PFSK-1 (cell line): ENCODE data around the gene AP1S2.

Source experiments
- FOXP2 ChIP-seq: optimal IDR thresholded peaks from 2 replicates; pipeline ENCODE3; 2011; ENCODE audit warnings: borderline replicate concordance, control low read depth, inconsistent platforms; ENCODE audit not compliant: insufficient read depth; ENCODE audit errors: extremely low read length, extremely low read depth
- POLR2AphosphoS5 ChIP-seq: IDR thresholded peaks from 2 replicates; pipeline ENCODE4 v1.6.1; 2012; ENCODE audit warnings: low read depth, mild to moderate bottlenecking, control low read depth, low read length, moderate library complexity
- SIN3A ChIP-seq: IDR thresholded peaks from 2 replicates; pipeline ENCODE4 v1.6.1; 2012; ENCODE audit warnings: mild to moderate bottlenecking, low read length, moderate library complexity, borderline replicate concordance; ENCODE audit not compliant: insufficient read depth
- TAF1 ChIP-seq: IDR thresholded peaks from 2 replicates; pipeline ENCODE4 v1.6.1; 2012; ENCODE audit warnings: low read length, control low read depth, borderline replicate concordance; ENCODE audit not compliant: insufficient read depth
- TF ChIP-seq, protein P1 (sequence below), 2 experiments: IDR thresholded peaks; 2 replicates each; pipeline versions ENCODE4 v1.6.1 to v1.8.0; 2011 to 2012; ENCODE audit warnings: low read depth in 2 of 2, low read length in 2 of 2, control low read depth in 1 of 2, inconsistent platforms in 1 of 2, mild to moderate bottlenecking in 1 of 2, moderate library complexity in 1 of 2; ENCODE audit not compliant: insufficient read depth in 1 of 2

The AP1S2 gene

DNA sequence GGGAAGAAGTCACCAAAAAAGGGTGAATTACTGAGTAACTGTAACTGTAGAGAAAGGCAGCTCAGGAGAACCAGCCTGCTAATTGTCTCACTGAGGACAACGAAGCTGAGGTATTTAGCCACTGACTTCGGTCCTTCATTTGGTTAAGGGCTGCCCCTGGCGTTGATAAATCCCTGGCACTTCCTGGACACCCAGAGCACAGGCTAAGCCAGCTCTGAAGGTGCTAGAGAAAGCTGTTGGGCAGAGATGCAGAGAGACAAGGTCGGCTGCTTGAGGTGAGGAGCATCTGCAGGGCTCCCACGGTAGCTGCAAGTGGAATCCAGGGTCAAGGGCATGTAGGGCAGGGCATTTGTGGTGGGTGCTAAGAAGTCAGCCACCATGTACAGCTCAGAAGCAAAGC lies 33.4 kb upstream of the AP1S2 start:
- TF ChIP-seq SIN3A (no peak), FOXP2 (no peak), POLR2AphosphoS5 (no peak), TAF1 (no peak)
- TF ChIP-seq, protein P1, sequence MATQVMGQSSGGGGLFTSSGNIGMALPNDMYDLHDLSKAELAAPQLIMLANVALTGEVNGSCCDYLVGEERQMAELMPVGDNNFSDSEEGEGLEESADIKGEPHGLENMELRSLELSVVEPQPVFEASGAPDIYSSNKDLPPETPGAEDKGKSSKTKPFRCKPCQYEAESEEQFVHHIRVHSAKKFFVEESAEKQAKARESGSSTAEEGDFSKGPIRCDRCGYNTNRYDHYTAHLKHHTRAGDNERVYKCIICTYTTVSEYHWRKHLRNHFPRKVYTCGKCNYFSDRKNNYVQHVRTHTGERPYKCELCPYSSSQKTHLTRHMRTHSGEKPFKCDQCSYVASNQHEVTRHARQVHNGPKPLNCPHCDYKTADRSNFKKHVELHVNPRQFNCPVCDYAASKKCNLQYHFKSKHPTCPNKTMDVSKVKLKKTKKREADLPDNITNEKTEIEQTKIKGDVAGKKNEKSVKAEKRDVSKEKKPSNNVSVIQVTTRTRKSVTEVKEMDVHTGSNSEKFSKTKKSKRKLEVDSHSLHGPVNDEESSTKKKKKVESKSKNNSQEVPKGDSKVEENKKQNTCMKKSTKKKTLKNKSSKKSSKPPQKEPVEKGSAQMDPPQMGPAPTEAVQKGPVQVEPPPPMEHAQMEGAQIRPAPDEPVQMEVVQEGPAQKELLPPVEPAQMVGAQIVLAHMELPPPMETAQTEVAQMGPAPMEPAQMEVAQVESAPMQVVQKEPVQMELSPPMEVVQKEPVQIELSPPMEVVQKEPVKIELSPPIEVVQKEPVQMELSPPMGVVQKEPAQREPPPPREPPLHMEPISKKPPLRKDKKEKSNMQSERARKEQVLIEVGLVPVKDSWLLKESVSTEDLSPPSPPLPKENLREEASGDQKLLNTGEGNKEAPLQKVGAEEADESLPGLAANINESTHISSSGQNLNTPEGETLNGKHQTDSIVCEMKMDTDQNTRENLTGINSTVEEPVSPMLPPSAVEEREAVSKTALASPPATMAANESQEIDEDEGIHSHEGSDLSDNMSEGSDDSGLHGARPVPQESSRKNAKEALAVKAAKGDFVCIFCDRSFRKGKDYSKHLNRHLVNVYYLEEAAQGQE (IDR thresholded peaks at IDR 0.05; ENCODE audit: insufficient read depth in 1 of 2, low read depth in 2 of 2, low read length in 2 of 2), result no peak

DNA sequence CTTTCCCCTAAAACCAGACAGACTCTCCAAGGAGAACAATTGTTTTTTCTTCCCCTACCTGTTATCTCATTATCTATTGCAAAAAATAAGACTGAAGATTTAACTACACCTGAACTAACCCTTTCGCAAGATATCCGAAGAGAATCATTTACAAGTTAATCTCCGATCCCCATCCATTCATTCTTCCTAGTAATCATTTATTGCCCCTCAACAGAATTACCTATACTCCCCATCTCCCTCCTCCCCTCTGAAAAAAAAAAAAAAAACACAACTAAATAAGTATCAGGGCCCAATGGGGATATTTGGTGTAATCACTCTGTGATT lies 28.9 kb upstream of the AP1S2 start:
- no peak for TF ChIP-seq SIN3A
- no peak for TF ChIP-seq POLR2AphosphoS5
- no peak for TF ChIP-seq TAF1
- no peak for TF ChIP-seq FOXP2
- TF ChIP-seq, protein P1 (IDR thresholded peaks at IDR 0.05; ENCODE audit: insufficient read depth in 1 of 2, low read depth in 2 of 2, low read length in 2 of 2), result no peak

DNA sequence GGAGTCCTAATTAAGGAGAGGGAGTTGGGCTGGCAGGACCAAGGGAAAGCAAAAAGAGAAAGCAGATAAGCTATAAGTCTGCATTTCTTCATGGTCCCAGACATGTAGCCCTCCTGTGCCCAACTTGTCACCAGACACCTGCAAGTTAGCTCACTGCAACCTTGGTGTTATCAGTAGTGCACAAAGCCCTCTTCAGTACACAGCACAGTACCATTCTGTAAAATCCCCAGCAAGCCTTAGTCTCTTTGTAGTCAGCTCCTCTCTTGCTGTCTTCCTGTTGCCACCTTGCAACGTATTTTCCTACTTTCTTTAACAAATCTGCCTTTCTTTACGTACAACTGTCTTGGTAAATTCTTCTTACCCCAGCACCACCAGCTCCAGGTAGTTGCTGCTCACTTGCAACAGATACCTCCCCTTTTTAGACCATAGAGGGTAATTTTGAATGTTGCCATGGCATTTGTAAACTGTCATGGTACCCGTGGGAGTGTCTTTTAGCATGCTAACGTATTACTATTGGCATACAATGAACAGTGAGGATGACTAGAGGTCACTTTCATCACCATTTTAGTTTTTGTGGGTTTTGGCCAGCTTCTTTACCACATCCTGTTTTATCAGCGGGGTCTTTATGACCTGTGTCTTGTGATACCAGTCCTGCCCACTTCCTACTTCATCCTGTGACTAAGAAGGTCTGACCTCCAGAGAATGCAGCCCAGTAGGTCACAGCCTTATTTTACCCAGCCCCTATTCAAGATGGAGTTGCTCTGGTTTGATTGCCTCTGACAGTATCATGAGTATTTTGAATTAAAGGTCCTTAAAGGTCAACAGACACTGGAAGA lies 28.3 kb upstream of the AP1S2 start:
- TF ChIP-seq POLR2AphosphoS5 (no peak), TAF1 (no peak), FOXP2 (no peak), SIN3A (no peak)
- TF ChIP-seq, protein P1 (IDR thresholded peaks at IDR 0.05; ENCODE audit: insufficient read depth in 1 of 2, low read depth in 2 of 2, low read length in 2 of 2), result no peak

DNA sequence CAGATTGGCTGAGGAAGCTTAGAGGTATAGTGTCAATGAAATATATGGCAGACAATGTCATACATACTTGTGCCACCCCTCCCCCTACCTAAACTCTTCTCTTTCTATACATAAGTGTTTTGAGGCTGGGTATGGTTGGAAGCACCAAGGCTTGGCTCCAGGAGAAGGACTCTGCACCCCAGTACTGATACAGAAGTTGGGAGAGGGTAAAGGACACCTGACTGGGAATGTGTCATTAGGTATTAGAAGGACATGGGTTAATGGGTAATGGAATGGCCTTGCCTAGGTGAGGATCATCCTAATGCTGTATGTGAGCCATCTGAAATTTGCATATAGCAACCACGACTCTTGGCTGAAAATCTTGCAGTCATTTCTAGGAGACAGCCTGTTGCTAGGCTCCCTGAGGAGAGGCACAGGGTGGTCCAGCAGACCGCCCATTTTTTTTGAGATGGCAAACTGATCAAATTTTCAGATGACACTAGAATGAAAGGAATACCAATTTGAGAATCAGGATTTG lies 26.8 kb upstream of the AP1S2 start:
- TF ChIP-seq TAF1 (no peak), FOXP2 (no peak)
- TF ChIP-seq, protein P1 (IDR thresholded peaks at IDR 0.05; ENCODE audit: insufficient read depth in 1 of 2, low read depth in 2 of 2, low read length in 2 of 2), result no peak

DNA sequence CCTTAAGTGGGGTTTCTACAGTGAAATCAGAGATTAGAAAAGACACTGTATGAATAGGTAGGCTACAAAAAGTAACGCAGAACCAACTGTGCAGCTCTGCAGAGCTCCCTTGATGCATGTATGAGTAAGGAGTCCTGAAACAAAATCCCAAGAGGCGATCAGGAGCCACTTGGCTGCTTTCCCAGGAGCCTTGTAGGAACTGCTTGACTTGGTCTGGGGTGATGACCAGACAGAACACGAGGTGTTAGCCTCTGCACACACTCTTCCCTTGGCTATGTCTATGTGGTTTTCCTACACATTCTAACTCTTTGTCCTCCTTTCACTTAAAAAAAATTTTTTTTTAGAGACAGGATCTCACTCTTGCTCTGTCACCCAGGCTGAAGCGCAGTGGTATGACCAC lies 22.8 kb upstream of the AP1S2 start:
- TF ChIP-seq POLR2AphosphoS5, result no peak
- no peak for TF ChIP-seq SIN3A
- TF ChIP-seq, protein P1 (IDR thresholded peaks at IDR 0.05; ENCODE audit: insufficient read depth in 1 of 2, low read depth in 2 of 2, low read length in 2 of 2), result no peak
- TF ChIP-seq TAF1, result no peak
- no peak for TF ChIP-seq FOXP2
